Measurements from ENCODE around the gene OCSTAMP. TPM values are rescaled to one million over a fixed set of nuclear protein-coding genes. Genes with fewer than 3 reads are reported as not detected.

The OCSTAMP gene
- total RNA-seq: not detected

GRCh38 chr20:46550461-46550860, at the start of gene OCSTAMP:
OCSTAMP (minus strand) TSS chr20:46550654; CDS start chr20:46550560, 94 bp downstream.

GRCh38 chr20:46512943-46513844, 37.3 kb downstream of the OCSTAMP start, which contains the start of gene ZNF334:
ZNF334 (minus strand) TSS chr20:46513559; CDS start chr20:46512102, 1,457 bp downstream.

Other genes starting within 250 kb of the OCSTAMP start
- gene CDH22, start 242.2 kb downstream of the OCSTAMP start, total RNA-seq: 0.93 TPM
- gene ELMO2, start 144.0 kb downstream of the OCSTAMP start, total RNA-seq: 55.7 TPM
- gene ZNF334, start 37.1 kb downstream of the OCSTAMP start, total RNA-seq: 34.7 TPM
- 10.1 TPM for gene SLC13A3, start 100.8 kb upstream of the OCSTAMP start, total RNA-seq
- 23.3 TPM for gene TP53RK, start 138.8 kb upstream of the OCSTAMP start, total RNA-seq
- gene SLC2A10, start 159.0 kb upstream of the OCSTAMP start, total RNA-seq: 24.9 TPM

All from camera-type eye (tissue), 1 donor.